ENCODE data around the gene TMEM69.
A peak's percentile ranks its signal among the peaks of the same experiment; 100 is the strongest.
"Not testable (repeated sequence)": the region's sequence is repeated elsewhere in the genome, so short reads cannot be mapped to it uniquely, and the experiment has no call there.

Gene TMEM69

GRCh38 chr1:45678489-45678888, 9.5 kb upstream of the TMEM69 start:
- DNase-seq: no peak

DNA sequence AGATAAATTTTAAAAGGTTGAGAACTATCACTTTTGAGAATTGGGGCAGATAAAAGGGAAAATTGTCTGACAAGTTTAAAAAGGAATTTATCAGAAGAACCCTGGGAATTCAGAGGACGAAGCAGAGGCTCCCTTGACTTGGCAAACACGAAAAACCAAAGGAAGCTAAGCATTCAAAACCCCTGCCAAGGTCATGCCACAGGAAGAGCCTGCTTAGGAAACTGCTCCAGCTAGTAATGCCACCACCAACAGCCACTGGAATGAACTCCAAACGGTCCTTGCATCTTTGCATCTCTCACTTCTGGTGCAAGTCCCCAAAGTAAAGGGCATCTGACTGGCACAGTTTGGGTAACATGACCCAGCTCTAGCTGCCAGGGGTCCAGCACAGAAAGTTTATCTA, 8.9 kb upstream of the TMEM69 start:
- DNase-seq: no peak

- no peak for DNase-seq
Measured at GRCh38 chr1:45682942-45683341, 5.0 kb upstream of the TMEM69 start.

GRCh38 chr1:45684402-45684801, 3.6 kb upstream of the TMEM69 start:
- no peak for DNase-seq

GRCh38 chr1:45685308-45686014, 2.5 kb upstream of the TMEM69 start:
- DNase-seq: no peak

- peak; percentile 67 for DNase-seq
Measured at GRCh38 chr1:45686015-45686287, 2.0 kb upstream of the TMEM69 start.

DNA sequence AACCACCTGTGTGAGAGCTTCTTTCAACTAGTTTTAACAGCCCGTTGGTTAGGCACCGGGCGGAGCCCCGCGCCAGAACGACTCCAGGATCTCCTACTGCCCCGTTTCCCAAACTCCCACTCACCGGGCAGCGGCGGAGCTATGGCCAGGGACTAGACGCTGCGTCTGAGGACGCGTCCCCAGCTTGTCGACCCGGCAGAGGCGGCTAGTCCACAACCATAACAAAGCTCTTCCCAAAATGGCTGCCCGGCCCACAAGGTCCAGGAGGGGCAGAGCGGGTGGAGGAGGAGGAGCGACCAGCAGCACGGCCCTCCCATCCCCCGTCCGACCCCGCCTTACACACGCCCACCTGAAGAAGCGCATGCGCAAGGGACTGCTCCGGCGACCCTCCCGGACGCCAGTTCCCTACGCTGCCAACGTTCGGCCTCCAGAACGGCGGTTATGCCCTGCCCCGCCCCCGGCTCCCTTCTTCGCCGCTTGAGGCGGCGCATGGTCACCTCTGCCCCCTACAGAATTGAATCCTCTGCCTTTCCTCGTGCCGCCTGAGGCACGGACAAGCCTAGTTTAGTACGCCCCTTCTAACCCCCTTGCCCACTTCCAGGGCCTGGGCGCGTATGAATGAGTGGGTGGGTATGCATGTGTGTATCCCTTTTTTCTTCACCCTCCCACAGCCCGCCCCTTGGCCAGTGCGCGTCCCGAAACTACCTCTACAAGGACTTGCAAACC, 1.5 kb upstream of the TMEM69 start, which contains the start of gene GPBP1L1:
TSS of gene GPBP1L1 (minus strand) at position 246 of the 726 bp plus-strand sequence. CDS start 27,446 bp downstream, outside the sequence.
- DNase-seq: peak; percentile 97

GRCh38 chr1:45687014-45687753, 797 bp upstream of the TMEM69 start:
- DNase-seq: peak; percentile 95

- DNase-seq: not testable (repeated sequence)
Measured at GRCh38 chr1:45693811-45694210, 5.8 kb downstream of the TMEM69 start.

DNA sequence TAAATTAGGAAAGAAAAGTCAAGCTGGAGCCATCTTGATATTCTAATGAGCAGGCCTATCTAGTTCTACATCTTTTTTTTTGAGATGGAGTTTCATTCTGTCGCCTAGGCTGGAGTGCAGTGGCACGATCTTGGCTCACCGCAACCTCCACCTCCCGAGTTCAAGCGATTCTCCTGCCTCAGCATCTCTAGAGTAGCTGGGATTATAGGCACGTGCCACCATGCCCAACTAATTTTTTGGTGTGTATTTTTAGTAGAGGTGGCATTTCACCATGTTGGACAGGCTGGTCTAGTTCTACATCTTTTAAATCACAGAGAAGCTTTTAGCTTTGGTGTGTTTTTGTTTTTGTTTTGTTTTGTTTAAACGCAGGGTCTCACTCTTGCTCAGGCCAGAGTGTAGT, 6.8 kb downstream of the TMEM69 start:
- DNase-seq: no peak

- DNase-seq: no peak
Measured at GRCh38 chr1:45704637-45705036, 16.7 kb downstream of the TMEM69 start.

- no peak for DNase-seq
Measured at GRCh38 chr1:45713711-45714110, 25.7 kb downstream of the TMEM69 start.

DNA sequence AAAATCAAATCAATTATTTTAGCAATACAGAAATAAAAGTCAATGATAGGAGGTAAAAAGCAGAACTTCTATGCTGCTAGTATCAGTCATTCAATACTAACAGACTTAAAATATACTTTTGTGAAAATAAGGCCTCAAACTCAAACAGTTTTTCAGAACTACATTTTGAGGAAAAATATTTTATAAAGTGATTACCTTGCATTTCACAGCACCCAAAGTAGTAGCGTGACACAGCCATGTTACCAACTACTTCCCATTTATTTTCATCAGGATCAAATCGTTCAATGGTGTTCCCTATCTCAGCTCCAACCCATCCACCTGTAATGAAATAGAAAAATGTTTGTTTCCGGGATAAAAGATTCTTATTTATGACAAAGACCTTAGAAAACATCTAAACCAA, 28.7 kb downstream of the TMEM69 start:
- DNase-seq: no peak

- DNase-seq: not testable (repeated sequence)
Measured at GRCh38 chr1:45717386-45717785, 29.4 kb downstream of the TMEM69 start.

GRCh38 chr1:45718289-45718688, 30.3 kb downstream of the TMEM69 start:
- DNase-seq: no peak

- DNase-seq: no peak
Measured at GRCh38 chr1:45721207-45721606, 33.2 kb downstream of the TMEM69 start.

DNA sequence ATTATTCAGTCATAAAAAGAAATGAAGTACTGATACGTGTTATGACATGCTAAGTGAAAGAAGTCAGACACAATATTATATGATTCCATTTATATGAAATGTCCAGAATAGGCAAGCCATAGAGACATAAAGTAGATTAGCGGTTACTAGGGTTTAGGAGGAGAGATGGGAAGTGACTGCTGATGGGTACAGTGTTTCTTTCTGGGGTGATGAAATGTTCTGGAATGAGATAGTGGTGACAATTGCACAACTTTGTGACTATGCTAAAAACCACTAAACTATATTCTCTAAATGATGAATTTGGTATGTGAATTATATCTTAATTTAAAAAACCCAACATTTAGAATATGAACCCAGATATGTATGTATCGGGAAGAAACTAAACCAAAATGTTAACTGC, 34.8 kb downstream of the TMEM69 start:
- DNase-seq: no peak

DNA sequence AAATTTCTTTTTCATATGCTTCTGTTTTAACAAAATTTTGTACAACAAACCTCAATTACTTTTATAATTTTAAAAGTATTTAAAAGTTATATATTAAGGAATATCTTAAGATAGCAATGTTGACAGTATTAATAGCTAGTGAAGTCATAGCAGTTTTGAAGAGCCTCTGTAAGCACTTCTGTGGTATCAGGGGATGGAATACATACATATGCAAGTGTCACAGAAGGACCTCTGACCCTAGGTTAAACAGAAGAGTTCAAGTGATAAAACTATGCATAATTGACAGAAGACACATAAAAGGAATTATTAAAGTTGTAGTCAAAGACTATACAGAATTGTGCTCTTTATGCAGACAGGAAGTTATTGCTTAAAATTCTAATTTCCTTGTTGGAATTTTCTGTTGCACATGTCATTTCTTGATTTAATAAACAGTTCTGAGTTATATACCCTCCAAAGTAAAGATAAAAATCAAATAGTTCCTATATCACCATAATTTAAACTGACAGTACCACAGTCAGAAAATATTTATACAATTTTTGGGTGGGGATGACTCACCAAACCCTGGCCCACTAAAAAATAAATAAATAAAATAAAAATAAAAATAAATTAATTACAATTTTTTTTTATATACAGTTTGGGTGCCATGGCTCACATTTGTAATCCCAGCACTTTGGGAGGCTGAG, 35.4 kb downstream of the TMEM69 start:
- DNase-seq: no peak

GRCh38 chr1:45726007-45726406, 38.0 kb downstream of the TMEM69 start:
- not testable (repeated sequence) for DNase-seq

DNA sequence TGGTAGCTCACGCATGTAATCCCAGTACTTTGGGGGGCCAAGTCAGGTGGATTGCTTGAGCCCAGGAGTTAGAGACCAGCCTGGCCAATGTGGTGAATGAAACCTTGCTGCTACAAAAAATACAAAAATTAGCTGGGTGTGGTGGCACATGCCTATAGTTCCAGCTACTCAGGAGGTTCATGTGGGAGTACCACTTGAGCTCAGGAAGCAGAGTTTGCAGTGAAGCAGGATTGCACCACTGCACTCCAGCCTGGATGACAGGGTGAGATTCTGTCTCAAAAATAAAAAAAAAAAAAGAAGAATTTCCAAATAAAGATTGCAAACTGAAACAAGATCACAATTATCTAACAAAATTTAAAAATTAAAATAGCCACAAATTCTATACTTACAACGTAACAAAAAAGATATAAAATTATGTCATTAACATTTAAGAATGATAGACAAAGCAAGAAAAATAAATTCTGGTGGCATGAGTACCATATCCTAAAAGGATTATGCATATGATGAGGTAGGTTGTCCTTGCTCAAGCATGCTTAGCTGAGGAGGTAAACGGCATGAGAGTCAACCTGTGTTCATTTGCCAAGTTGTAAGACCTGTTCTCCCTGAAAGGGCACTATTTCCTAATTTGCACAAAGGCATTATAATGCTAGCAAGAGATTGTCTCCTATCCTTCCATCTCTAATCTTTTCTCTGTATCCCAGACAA, 42.2 kb downstream of the TMEM69 start:
- DNase-seq: no peak

GRCh38 chr1:45730780-45731319, 42.9 kb downstream of the TMEM69 start:
- DNase-seq: no peak

DNA sequence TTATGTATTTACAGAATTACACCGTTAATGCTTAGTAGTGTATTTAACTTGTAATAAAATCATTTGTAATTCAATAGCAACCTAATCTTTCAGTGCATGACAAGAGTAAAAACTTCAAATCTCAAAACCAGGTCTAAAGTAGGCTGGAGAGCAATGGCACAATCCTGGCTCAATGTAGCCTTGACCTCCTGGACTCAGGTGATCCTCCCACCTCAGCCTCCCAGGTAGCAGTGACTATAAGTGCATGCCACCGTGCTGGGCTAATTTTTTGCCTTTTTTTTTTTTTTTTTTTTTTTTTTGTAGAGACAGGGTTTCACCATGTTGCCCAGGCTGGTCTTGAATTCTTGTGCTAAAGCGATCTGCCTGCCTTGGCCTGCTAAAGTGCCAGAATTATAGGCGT, 51.2 kb downstream of the TMEM69 start:
- DNase-seq: no peak
